Central memory CD8-positive, alpha-beta T cell (primary cell): ENCODE data around the gene MACROD2.

Source experiments
- ATAC-seq: fragments of 150-1000 bp; cut with Tn5 transposase; replicated peaks from 2 replicates; pipeline ENCODE4 v1.10.0; 2022; ENCODE audit warnings: mild to moderate bottlenecking, moderate FRiP score, moderate number of reproducible peaks; ENCODE audit not compliant: poor library complexity, severe bottlenecking; ENCODE audit errors: extremely low read depth
- DNase-seq, 2 donors: peaks; one replicate each; pipeline ENCODE4 v3.0.0; 2021; ENCODE audit warnings: low spot score in 2 of 2
- H3K27ac Mint-ChIP-seq: one replicate; pipeline ENCODE4 v1.8.0; 2022; ENCODE audit warnings: low read depth, mild to moderate bottlenecking, moderate library complexity, mixed read lengths
- H3K27me3 Mint-ChIP-seq: one replicate; pipeline ENCODE4 v1.8.0; 2022; ENCODE audit warnings: mixed read lengths
- H3K36me3 Mint-ChIP-seq: one replicate; pipeline ENCODE4 v1.8.0; 2022; ENCODE audit warnings: mild to moderate bottlenecking, moderate library complexity, mixed read lengths; ENCODE audit not compliant: insufficient read depth
- H3K4me1 Mint-ChIP-seq: one replicate; pipeline ENCODE4 v1.8.0; 2022; ENCODE audit warnings: mixed read lengths
- H3K4me3 Mint-ChIP-seq: one replicate; pipeline ENCODE4 v1.8.0; 2022; ENCODE audit warnings: mild to moderate bottlenecking, moderate library complexity, mixed read lengths
- H3K9me3 Mint-ChIP-seq: one replicate; pipeline ENCODE4 v1.8.0; 2022; ENCODE audit warnings: mixed read lengths

Gene MACROD2

GRCh38 chr20:16057651-16058050 lies 2062.3 kb downstream of the MACROD2 start:
- H3K4me3 Mint-ChIP-seq: no peak overlapping the region
- no peak overlapping the region for H3K27ac Mint-ChIP-seq
- ATAC-seq (no peak), DNase-seq (no peak)
- peaks cover 12% of the 10 kb centered on the region for H3K9me3 Mint-ChIP-seq
- no peaks in the 10 kb centered on the region for H3K27me3 Mint-ChIP-seq
- no peaks in the 10 kb centered on the region for H3K36me3 Mint-ChIP-seq
- no peaks in the 10 kb centered on the region for H3K4me1 Mint-ChIP-seq

GRCh38 chr20:16058268-16058667 lies 2063.0 kb downstream of the MACROD2 start:
- no peaks in the 10 kb centered on the region for H3K27me3 Mint-ChIP-seq
- ATAC-seq (no peak), DNase-seq (no peak)
- no peaks in the 10 kb centered on the region for H3K4me1 Mint-ChIP-seq
- H3K36me3 Mint-ChIP-seq: no peaks in the 10 kb centered on the region
- H3K4me3 Mint-ChIP-seq: no peak overlapping the region
- no peak overlapping the region for H3K27ac Mint-ChIP-seq
- H3K9me3 Mint-ChIP-seq: peaks cover 12% of the 10 kb centered on the region

- Mint-ChIP-seq H3K27me3 (no peaks in the 10 kb centered on the region), H3K4me3 (no peak overlapping the region), H3K9me3 (peaks cover 15% of the 10 kb centered on the region), H3K4me1 (no peaks in the 10 kb centered on the region), H3K27ac (no peak overlapping the region), H3K36me3 (no peaks in the 10 kb centered on the region)
- DNase-seq: no peak
- ATAC-seq: no peak
Measured at GRCh38 chr20:16059841-16060240, 2064.5 kb downstream of the MACROD2 start.

GRCh38 chr20:16061351-16061750 lies 2066.0 kb downstream of the MACROD2 start:
- no peaks in the 10 kb centered on the region for H3K27me3 Mint-ChIP-seq
- no peak overlapping the region for H3K27ac Mint-ChIP-seq
- no peaks in the 10 kb centered on the region for H3K36me3 Mint-ChIP-seq
- H3K9me3 Mint-ChIP-seq: peaks cover 17% of the 10 kb centered on the region
- H3K4me3 Mint-ChIP-seq: no peak overlapping the region
- ATAC-seq (no peak), DNase-seq (no peak)
- H3K4me1 Mint-ChIP-seq: no peaks in the 10 kb centered on the region

DNA sequence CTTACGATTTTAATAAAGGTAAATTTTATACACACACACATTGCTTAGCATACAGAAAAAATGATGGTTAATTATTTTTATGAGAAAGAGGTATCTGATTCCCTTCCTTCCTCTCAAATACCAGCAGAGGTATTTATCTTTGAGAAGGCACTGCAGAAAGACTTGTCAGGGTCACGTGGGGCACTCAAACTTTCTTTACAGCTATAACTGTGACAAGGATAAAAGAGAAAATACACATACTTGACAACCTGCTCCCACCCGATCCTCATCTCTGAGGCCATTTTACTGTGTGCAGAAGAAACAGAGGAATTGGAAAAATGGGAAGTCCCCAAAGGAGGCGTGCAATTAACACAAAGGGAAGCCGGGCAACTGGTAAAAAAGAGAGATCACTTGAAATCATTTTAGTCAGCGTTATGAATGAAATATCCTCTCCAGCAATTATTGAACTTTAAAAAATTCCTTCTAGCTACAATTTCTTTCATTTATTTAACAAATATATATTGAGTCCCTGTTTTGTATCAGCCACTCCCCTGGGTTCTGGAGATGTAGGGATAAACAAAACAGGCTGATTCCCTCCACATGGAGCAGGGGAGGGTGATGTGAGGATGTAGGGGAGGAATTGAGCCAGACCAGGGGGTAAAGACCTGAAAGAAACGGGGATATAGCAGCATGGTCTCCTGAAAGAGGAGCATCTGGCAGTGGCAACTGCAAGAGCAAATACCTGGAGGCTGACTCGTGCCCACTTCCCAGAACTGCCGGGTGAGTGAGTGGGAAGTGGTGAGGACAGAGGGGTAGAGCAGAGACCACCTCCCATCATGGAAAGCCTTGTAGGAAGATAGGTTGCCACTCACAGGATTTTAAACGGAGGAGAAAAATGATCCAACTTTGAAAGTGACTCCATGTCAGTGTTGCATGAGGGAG lies 2067.6 kb downstream of the MACROD2 start:
- ATAC-seq (no peak), DNase-seq (no peak)
- no peaks in the 10 kb centered on the region for H3K27me3 Mint-ChIP-seq
- no peaks in the 10 kb centered on the region for H3K36me3 Mint-ChIP-seq
- H3K4me3 Mint-ChIP-seq: no peak overlapping the region
- H3K4me1 Mint-ChIP-seq: no peaks in the 10 kb centered on the region
- peaks cover 20% of the 10 kb centered on the region for H3K9me3 Mint-ChIP-seq
- H3K27ac Mint-ChIP-seq: no peak overlapping the region

- H3K27ac Mint-ChIP-seq: no peak overlapping the region
- no peak for DNase-seq
- H3K27me3 Mint-ChIP-seq: no peaks in the 10 kb centered on the region
- no peak for ATAC-seq
- no peaks in the 10 kb centered on the region for H3K4me1 Mint-ChIP-seq
- peaks cover 20% of the 10 kb centered on the region for H3K9me3 Mint-ChIP-seq
- H3K36me3 Mint-ChIP-seq: no peaks in the 10 kb centered on the region
- no peak overlapping the region for H3K4me3 Mint-ChIP-seq
Measured at GRCh38 chr20:16063881-16064280, 2068.6 kb downstream of the MACROD2 start.

- no peak overlapping the region for H3K4me3 Mint-ChIP-seq
Measured at GRCh38 chr20:16064989-16065707, 2069.8 kb downstream of the MACROD2 start.

GRCh38 chr20:16066571-16066970 lies 2071.3 kb downstream of the MACROD2 start:
- Mint-ChIP-seq H3K4me1 (no peaks in the 10 kb centered on the region), H3K4me3 (no peak overlapping the region), H3K27me3 (no peaks in the 10 kb centered on the region), H3K27ac (no peak overlapping the region), H3K36me3 (no peaks in the 10 kb centered on the region), H3K9me3 (peaks cover 16% of the 10 kb centered on the region)
- ATAC-seq: no peak
- DNase-seq: no peak

More at GRCh38 chr20:16064989-16065707, 2069.8 kb downstream of the MACROD2 start:
- ATAC-seq: no peak
- Mint-ChIP-seq H3K36me3 (no peaks in the 10 kb centered on the region), H3K4me1 (no peaks in the 10 kb centered on the region), H3K9me3 (peaks cover 16% of the 10 kb centered on the region), H3K27ac (no peak overlapping the region), H3K27me3 (no peaks in the 10 kb centered on the region)
- no peak for DNase-seq

- H3K36me3 Mint-ChIP-seq: no peaks in the 10 kb centered on the region
- H3K27ac Mint-ChIP-seq: no peak overlapping the region
- H3K4me1 Mint-ChIP-seq: no peaks in the 10 kb centered on the region
- no peak for ATAC-seq
- no peaks in the 10 kb centered on the region for H3K27me3 Mint-ChIP-seq
- peaks cover 27% of the 10 kb centered on the region for H3K9me3 Mint-ChIP-seq
- DNase-seq: no peak
- no peak overlapping the region for H3K4me3 Mint-ChIP-seq
Measured at GRCh38 chr20:16069389-16070010, 2074.2 kb downstream of the MACROD2 start.

- no peaks in the 10 kb centered on the region for H3K27me3 Mint-ChIP-seq
- no peak for DNase-seq
- no peak for ATAC-seq
- no peak overlapping the region for H3K4me3 Mint-ChIP-seq
- H3K9me3 Mint-ChIP-seq: peaks cover 28% of the 10 kb centered on the region
- no peak overlapping the region for H3K27ac Mint-ChIP-seq
- H3K4me1 Mint-ChIP-seq: no peaks in the 10 kb centered on the region
- no peaks in the 10 kb centered on the region for H3K36me3 Mint-ChIP-seq
Measured at GRCh38 chr20:16072220-16072619, 2076.9 kb downstream of the MACROD2 start.

DNA sequence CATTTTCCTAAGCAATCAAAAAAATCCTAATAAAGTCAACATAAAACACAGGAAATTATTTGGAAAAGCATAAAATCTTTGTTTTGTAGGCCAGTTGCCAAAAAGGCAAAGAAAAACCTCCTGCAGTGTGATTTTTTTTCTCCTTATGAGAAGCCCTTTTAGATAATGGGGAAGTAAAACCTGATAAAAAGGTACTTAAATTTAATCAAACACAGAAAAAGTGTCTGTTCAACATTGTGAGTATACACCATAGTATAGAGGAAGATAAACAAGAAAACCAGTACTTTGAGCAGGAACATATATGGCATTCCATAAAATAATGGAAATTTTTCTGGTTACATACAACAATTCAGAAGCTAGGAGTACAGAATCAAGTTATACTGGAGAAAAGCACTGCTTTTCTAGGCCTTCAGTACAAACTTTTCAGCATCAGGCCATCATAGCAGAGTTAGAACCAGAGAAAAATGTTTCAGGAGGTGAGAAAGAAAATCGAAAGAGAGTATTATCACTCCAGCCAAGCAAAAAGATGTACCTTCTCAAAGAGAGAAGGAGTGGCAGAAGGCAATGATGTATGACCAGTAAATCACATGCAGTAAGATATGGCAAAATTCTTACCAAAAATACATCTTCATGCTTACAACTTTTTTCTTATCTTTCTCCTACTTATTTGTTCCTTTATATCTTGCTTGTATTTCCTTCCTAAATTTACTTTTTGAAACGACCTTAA lies 2083.0 kb downstream of the MACROD2 start:
- DNase-seq (no peak), ATAC-seq (no peak)
- H3K9me3 Mint-ChIP-seq: peaks cover 18% of the 10 kb centered on the region
- H3K4me3 Mint-ChIP-seq: no peak overlapping the region
- no peak overlapping the region for H3K27ac Mint-ChIP-seq
- H3K4me1 Mint-ChIP-seq: no peaks in the 10 kb centered on the region
- no peaks in the 10 kb centered on the region for H3K27me3 Mint-ChIP-seq
- no peaks in the 10 kb centered on the region for H3K36me3 Mint-ChIP-seq

DNA sequence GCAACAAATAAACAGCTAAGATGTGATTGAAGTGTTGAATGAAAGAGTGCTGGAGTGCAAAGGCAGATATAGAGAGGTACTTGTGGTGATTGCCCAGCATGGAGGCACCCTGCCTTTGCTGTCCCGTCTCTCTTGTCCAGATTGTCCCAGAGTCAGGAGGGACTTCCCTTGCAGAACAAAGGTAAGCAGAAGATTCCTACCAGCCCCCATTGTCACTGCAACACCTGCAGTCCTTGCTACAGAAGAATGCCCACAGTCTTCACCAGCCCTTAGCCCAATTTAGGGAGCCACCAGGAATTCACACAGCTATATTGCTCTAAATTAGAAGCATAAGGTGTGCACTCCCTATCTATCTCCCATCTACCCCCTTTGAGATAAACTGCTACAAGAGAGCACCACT lies 2086.1 kb downstream of the MACROD2 start:
- Mint-ChIP-seq H3K4me3 (no peak overlapping the region), H3K27me3 (no peaks in the 10 kb centered on the region), H3K36me3 (no peaks in the 10 kb centered on the region), H3K9me3 (peaks cover 9% of the 10 kb centered on the region), H3K27ac (no peak overlapping the region), H3K4me1 (no peaks in the 10 kb centered on the region)
- DNase-seq: no peak
- no peak for ATAC-seq
